Endothelial cell of umbilical vein (primary cell): ENCODE results near the gene SOX9. TPM values are rescaled to one million over a fixed set of nuclear protein-coding genes. Genes with fewer than 3 reads are reported as not detected.

ENCODE experiments used
- BruUV-seq: library from RNA; stranded (reverse); fragments of 400-500 nt; replicated peaks from 2 replicates; lab custom pipeline; 2021; lab: Mats Ljungman, UMichigan
- CTCF ChIA-PET: fragments of 300-600, 350-600 bp; sonication (Branson Sonifier 250); formaldehyde crosslinking; loops from one replicate; lab custom pipeline; 2021; ENCODE audit warnings: antibody characterized with exemption, inconsistent platforms; lab: Charles Lee
- POLR2A ChIA-PET: fragments of 300-600, 350-600 bp; sonication (Branson Sonifier 250); formaldehyde crosslinking; loops from one replicate; lab custom pipeline; 2021; ENCODE audit warnings: antibody characterized with exemption, inconsistent platforms; lab: Charles Lee
- DNase-seq: peaks from one replicate; pipeline ENCODE4 v3.0.0-alpha.2; 2011; ENCODE audit warnings: low read depth, low spot score
- FAIRE-seq: peaks from 2 replicates; lab custom pipeline; 2011; peaks lifted over from hg19 to GRCh38; lab: Jason Lieb, UNC
- H2AFZ ChIP-seq: 2 replicates; pipeline ENCODE4 v1.6.0; 2012; ENCODE audit warnings: low read depth, low read length, control low read depth, inconsistent platforms
- H3K27ac ChIP-seq: 2 replicates; pipeline ENCODE4 v1.5.1; 2011; ENCODE audit warnings: low read depth, mild to moderate bottlenecking, control low read depth, low read length, moderate library complexity; ENCODE audit not compliant: insufficient read depth
- H3K27me3 ChIP-seq, 2 experiments: 2 replicates each; pipeline versions ENCODE4 v1.6.0 to v1.6.1; 2011; ENCODE audit warnings: low read length in 2 of 2, mixed read lengths in 1 of 2; ENCODE audit not compliant: control insufficient read depth in 2 of 2, insufficient read depth in 2 of 2
- H3K36me3 ChIP-seq, 2 experiments: 2 replicates in 1 of 2; 3 replicates in 1 of 2; pipeline ENCODE4 v1.5.1; 2011; ENCODE audit warnings: low read length in 2 of 2, mild to moderate bottlenecking in 1 of 2, moderate library complexity in 1 of 2; ENCODE audit not compliant: control insufficient read depth in 2 of 2, insufficient read depth in 2 of 2; ENCODE audit errors: extremely low read depth in 1 of 2
- H3K4me1 ChIP-seq: 3 replicates; pipeline ENCODE4 v1.5.1; 2011; ENCODE audit warnings: mild to moderate bottlenecking, low read length; ENCODE audit not compliant: control insufficient read depth, insufficient read depth; ENCODE audit errors: extremely low read depth
- H3K4me2 ChIP-seq: 2 replicates; pipeline ENCODE4 v1.6.1; 2011; ENCODE audit warnings: low read length, control low read depth, mixed read lengths; ENCODE audit not compliant: insufficient read depth
- H3K4me3 ChIP-seq, 3 experiments: fragments of 200-600 bp in 1 of 3; sonication (generic), shearing (Covaris generic) in 1 of 3; replicated peaks in 1 of 3; 2 replicates each; pipeline ENCODE4 v1.5.1; 2011 to 2016; ENCODE audit warnings: control low read depth in 3 of 3, low read length in 3 of 3, mild to moderate bottlenecking in 2 of 3, inconsistent platforms in 1 of 3, low read depth in 1 of 3, moderate library complexity in 1 of 3; ENCODE audit not compliant: insufficient read depth in 1 of 3
- H3K79me2 ChIP-seq: 2 replicates; pipeline ENCODE4 v1.6.0; 2012; ENCODE audit warnings: low read length, inconsistent platforms; ENCODE audit not compliant: control insufficient read depth, insufficient read depth
- H3K9ac ChIP-seq: replicated peaks from 2 replicates; pipeline ENCODE3; 2011; ENCODE audit warnings: low read length, control low read depth; ENCODE audit not compliant: insufficient read depth; ENCODE audit errors: extremely low read depth
- H3K9me1 ChIP-seq: replicated peaks from 3 replicates; pipeline ENCODE4 v1.6.0; 2011; ENCODE audit warnings: mild to moderate bottlenecking, low read length; ENCODE audit not compliant: control insufficient read depth, insufficient read depth; ENCODE audit errors: extremely low read depth
- H3K9me3 ChIP-seq: replicated peaks from 2 replicates; pipeline ENCODE4 v1.5.1; 2012; ENCODE audit warnings: low read length, inconsistent platforms; ENCODE audit not compliant: control insufficient read depth, insufficient read depth
- H4K20me1 ChIP-seq: replicated peaks from 2 replicates; pipeline ENCODE3; 2011; ENCODE audit warnings: mild to moderate bottlenecking, low read length; ENCODE audit not compliant: control insufficient read depth, insufficient read depth; ENCODE audit errors: extremely low read depth
- CTCF ChIP-seq, 2 donors: IDR thresholded peaks; 1 replicate in 1 of 2; 2 replicates in 1 of 2; pipeline ENCODE4 v1.5.1; 2011; ENCODE audit warnings: low read length in 2 of 2, mild to moderate bottlenecking in 2 of 2, moderate library complexity in 2 of 2, control low read depth in 1 of 2, inconsistent platforms in 1 of 2, low read depth in 1 of 2; ENCODE audit not compliant: insufficient read depth in 1 of 2; ENCODE audit errors: extremely low read depth in 1 of 2
- FOS ChIP-seq: IDR thresholded peaks from 2 replicates; pipeline ENCODE4 v1.6.1; 2011; ENCODE audit warnings: mild to moderate bottlenecking, low read length, moderate library complexity, borderline replicate concordance; ENCODE audit not compliant: insufficient read depth
- GATA2 ChIP-seq: IDR thresholded peaks from 2 replicates; pipeline ENCODE4 v1.7.0; 2011; ENCODE audit warnings: low read depth, mild to moderate bottlenecking, moderate library complexity, mixed read lengths, low read length; ENCODE audit not compliant: insufficient read length, insufficient read depth
- MAX ChIP-seq: IDR thresholded peaks from 2 replicates; pipeline ENCODE4 v1.6.1; 2011; ENCODE audit not compliant: insufficient read depth, insufficient read length
- POLR2A ChIP-seq: IDR thresholded peaks from 2 replicates; pipeline ENCODE4 v1.6.1; 2012; ENCODE audit warnings: low read depth, mild to moderate bottlenecking, control low read depth, low read length
- POLR2AphosphoS5 ChIP-seq: IDR thresholded peaks from 2 replicates; pipeline ENCODE4 v1.6.1; 2012; ENCODE audit warnings: low read depth, mild to moderate bottlenecking, control low read depth, low read length, moderate library complexity; ENCODE audit not compliant: insufficient read depth
- dilution Hi-C: fragments of 300-500 bp; cut with MboI; formaldehyde crosslinking; loops from one replicate; pipeline ENCODE4 v1.15.0; 2019; ENCODE audit warnings: low sequenced_read_pairs; ENCODE audit not compliant: extremely low pct_ligation_motif_present
- intact Hi-C: fragments of 100-400 bp; cut with micrococcal nuclease; formaldehyde crosslinking; loops from one replicate; pipeline ENCODE4 v1.10.0; 2022
- polyA plus RNA-seq, 4 experiments: library from polyadenylated mRNA; depleted of rRNA in 3 of 4; stranded (reverse) in 3 of 4; unstranded in 1 of 4; fragments of >200 nt; gene quantifications; 2 replicates each; pipeline versions ENCODE4 v1.2.1 to v1.2.3, GENCODE V29; 2011 to 2012; ENCODE audit warnings: missing spikeins in 1 of 4
- total RNA-seq: library from RNA; stranded (reverse); gene quantifications from 2 replicates; pipeline ENCODE4 v1.2.3, GENCODE V29; 2021

Gene SOX9
- total and polyA plus RNA-seq, 2 donors (not counting 3 experiments of a cell fraction or from before 2014, with no cell fraction given) = not detected

- ChIA-PET POLR2A (no interaction called here), CTCF (no interaction called here)
- H3K27ac ChIP-seq = no peak overlapping the region
- H3K36me3 ChIP-seq = no peaks in the 10 kb centered on the region
- H3K9me1 ChIP-seq = no peaks in the 10 kb centered on the region
- no peak overlapping the region for H3K9ac ChIP-seq
- H3K27me3 ChIP-seq = no peaks in the 10 kb centered on the region
- H4K20me1 ChIP-seq = no peaks in the 10 kb centered on the region
- H2AFZ ChIP-seq = no peak overlapping the region
- FAIRE-seq (no peak), DNase-seq (no peak)
- dilution Hi-C loops = no loop called here
- H3K9me3 ChIP-seq = no peaks in the 10 kb centered on the region
- intact Hi-C loops = no loop called here
- BruUV-seq = no TSS peak
- no peaks in the 10 kb centered on the region for H3K4me1 ChIP-seq
- H3K4me2 ChIP-seq = no peak overlapping the region
- no peaks in the 10 kb centered on the region for H3K79me2 ChIP-seq
- TF ChIP-seq CTCF (IDR thresholded peaks at IDR 0.05; ENCODE audit: extremely low read depth in 1 of 2, insufficient read depth in 1 of 2, low read depth in 1 of 2, low read length in 2 of 2) (no peak), GATA2 (no peak), FOS (no peak), POLR2A (no peak), POLR2AphosphoS5 (no peak), MAX (no peak)
- no peak overlapping the region for H3K4me3 ChIP-seq
Observed at GRCh38 chr17:72134608-72135394, 14.0 kb downstream of the SOX9 start.
